Anterior cingulate cortex (tissue), 58 donors: ENCODE data around the gene ADK.
"Not testable (repeated sequence)": the region's sequence is repeated elsewhere in the genome, so short reads cannot be mapped to it uniquely, and the experiment has no call there.

Experiments
- DNase-seq, 58 donors: peaks; one replicate each; lab custom pipeline; 2025; lab: John Stamatoyannopoulos, UW

Gene ADK

DNA sequence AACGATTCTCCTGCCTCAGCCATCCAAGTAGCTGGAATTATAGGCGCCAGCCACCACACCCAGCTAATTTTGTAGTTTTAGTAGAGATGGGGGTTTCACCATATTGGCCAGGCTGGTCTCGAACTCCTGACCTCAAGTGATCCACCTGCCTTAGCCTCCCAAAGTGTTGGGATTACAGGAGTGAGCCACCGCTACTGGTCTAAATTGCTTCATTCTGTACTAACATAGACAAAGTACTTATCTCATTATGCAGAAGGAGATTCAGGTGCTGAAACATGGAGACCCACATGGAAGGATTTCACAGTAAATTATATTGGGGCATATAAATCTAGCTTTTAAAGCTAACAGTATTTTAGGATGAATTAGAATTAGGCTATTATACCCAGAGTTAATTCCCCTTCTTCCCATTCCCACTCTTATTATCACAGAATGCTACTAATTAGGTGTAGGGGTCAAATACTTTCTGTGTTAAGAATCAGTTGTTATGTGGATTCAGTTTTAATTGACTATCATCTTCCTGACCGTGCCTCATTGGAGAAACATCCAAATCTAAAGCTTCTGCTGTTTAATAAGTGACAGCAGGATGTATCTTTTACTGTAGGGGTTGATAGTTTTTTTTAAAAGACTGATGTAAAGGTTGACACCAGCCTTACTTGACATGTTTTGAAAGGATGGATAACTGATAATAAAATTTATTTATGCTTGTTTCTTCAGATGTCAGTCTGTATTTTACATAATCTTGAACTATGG is 27.2 kb downstream of the ADK start:
- DNase-seq: no peak

DNA sequence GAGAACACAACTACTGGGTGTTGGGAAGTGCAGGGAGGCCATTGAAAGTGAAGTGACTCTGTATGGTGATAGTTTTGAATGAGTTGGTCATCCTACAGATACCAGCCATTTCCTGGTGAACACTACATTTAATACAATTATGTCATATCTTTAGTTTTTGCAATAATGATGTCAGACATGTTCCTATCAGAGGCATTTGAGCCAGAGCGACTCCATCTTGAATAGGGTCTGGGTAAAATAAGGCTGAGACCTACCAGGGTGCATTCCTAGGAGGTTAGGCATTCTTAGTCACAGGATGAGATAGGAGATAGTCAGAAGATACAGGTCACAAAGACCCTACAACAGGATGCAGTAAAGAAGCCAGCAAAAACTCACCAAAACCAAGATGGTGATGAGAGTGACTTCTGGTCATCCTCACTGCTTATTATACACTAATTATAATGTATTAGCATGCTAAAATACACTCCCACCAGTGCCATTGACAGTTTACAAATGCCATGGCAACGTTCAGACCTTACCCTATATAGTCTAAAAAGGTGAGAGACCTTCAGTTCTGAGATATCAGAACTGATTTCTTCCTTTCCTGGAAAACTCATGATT is 28.2 kb downstream of the ADK start:
- no peak for DNase-seq

DNA sequence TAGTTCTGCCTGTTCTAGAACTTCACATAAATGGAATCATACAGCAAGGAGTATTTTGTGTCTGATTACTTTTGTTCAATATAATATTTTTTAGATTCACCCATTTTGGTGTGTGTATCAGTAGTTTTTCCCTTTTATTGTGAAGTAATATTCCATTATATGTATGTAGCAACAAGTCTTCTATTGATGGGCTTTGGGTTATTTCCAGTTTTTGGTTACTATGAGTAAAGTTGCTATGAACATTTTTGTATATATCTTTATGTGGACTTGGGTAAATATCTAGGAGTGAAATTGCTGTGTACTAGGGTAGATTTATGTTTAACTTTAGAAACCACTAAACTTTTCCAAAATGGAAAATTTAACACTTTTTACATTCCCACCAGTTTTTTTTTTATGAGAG is 35.7 kb downstream of the ADK start:
- no peak for DNase-seq

DNA sequence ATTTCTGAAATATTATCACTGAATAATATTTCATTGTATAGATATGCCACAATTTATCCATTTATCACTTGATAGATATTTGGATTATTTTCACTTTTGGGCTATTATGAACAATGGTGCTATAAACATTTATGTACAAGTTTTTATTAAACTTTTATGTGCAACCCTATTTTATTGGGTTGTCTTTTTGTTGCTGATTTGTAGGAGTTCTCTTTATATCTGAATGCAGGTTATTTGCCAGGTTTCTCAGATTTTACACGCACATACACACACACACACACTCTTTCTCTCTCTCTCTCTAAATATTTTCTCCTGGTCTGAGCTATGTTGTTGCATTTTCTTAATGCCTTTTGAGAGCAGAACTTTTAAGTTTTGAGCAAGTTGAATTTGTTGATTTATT is 36.2 kb downstream of the ADK start:
- no peak for DNase-seq

DNA sequence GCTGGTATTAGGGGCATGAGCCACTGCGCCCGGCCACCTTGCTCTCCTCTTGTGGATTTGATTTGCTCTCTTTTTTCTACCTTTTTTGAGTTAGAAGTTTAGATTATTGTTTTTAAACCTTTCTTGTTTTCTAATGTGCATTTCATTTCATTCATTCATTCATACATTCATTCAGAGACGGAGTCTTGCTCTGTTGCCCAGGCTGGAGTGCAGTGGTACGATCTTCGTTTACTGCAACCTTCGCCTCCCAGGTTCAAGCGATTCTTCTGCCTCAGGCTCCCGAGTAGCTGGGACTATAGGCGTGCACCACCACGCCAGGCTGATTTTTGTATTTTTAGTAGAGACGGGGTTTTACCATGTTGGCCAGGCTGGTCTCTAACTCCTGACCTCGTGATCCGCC is 37.6 kb downstream of the ADK start:
- DNase-seq: not testable (repeated sequence)

DNA sequence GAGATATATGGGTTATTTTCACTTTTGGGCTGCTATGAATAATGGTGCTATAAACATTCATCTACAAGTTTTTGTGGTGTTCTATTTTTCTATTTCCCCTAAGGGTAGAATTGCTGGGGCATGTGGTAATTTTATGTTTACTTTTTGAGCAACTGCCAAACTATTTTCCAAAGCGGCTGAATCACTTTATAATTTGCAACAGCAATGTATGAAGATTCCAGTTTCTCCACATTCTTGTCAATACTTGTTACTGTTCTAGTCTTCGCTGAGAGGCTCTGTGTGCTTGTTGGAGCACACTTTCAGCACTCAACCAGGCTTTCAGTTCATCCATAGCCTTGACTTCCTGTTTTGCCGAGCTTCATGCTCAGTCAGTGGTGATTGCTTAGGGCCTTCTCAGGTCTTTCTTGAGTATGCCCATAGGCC is 39.0 kb downstream of the ADK start:
- DNase-seq: no peak

DNA sequence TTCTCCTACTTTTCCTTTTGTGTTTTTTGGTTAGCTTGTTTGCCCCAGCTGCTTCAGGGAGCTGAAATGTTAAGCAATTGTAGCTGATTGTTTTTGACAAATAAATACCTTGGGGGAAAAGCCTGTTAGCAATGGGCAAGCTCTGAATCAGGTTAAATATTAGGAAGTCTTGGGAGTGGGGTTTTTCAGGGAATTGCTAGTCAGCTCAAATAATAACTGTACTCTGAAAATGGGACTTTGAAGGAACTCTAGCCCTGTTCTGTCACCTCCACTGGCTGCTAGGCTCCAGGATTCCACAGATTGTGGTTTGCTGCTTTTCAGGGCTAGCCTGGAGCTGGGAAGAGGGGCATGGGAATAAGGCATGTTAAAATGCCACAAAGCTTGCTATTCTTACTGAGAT is 39.5 kb downstream of the ADK start:
- DNase-seq: no peak

DNA sequence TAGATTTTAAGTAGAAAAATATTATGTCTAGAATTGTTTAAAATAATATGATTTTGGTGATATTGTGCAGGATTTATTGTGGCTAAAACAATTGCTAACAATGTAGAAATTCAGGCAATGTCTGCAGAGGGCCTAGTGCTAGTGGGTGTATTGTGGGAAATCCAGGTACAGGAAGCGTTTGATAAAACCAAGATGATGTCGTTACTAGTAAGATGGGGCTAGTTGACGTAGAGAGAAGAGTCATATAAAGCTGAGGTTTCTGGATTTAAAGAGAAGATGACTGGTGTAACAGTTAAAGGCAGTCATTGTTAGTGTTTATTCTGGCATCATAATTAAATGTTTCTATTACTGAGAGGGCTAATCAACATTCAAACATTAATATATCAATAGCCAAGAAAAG is 43.5 kb downstream of the ADK start:
- DNase-seq: no peak

DNA sequence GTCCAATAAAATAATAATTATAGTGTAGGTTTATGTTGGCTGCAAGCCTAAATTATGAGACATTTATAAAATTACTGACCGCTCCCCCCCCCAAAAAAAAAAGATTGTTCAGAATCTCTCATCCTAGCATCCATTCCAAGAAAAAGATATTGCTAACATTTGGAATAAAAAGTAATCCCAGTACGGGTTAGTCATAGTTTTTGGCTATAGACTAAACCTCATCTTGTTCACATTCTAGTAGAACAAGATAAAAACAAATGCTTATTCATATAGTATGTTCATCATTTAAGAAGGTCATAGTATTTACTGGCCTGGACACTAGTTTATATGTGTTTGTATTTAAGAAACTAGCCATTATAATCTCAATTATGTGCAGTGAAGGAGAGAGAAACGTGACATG is 44.0 kb downstream of the ADK start:
- DNase-seq: no peak

DNA sequence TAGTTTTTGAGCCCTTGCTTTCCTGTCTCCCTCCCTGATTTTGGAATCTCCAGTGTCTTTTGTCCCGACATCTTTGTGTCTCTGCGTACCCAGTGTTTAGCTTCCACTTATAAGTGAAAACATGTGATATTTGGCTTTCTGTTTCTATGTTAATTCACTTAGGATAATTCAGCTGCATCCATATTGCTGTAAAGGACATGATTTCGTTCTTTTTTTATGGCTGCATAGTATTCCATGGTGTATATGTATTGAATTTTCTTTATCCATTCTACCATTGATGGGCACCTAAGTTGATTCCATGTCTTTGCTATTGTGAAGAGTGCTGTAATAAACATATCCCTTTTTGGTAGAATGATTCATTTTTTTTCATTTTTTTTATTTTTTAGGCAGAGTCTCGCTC is 48.3 kb downstream of the ADK start:
- no peak for DNase-seq

DNA sequence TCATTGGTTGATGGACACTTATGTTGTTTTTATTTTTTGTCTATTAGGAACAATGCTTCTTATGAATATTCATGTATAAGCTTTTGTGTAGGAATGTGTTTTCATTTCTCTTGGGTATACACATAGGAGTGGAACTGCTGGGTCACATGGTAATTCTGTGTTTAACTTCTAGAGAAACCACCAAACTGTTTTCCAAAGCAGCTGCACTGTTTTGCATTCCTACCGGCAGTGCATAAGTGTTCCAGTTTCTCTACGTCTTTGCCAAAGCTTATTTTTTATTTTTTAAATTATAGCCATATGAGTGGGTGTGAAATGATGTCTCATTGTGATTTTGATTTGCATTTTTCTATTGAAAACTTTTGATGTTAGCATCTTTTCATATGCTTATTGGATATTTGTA is 51.3 kb downstream of the ADK start:
- no peak for DNase-seq

DNA sequence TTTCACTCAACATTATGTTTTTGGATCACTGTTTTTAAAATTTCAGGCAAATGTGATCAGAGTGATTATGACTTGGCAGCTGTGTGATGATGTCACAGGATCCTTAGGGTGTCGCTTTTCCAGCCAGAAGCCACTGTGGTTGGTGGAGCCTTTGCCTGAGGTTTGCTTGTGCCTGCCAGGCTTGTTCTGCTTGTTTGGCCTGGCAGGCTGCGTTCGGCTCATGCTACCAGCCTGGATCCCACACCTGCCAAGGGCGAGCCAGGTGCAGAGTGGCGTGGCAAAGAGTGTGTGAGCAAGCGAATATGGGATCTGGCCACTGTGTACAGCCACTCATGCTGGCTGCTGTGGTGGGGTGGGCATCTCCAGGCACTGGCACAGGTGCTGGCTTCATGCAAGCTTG is 55.7 kb downstream of the ADK start:
- no peak for DNase-seq

DNA sequence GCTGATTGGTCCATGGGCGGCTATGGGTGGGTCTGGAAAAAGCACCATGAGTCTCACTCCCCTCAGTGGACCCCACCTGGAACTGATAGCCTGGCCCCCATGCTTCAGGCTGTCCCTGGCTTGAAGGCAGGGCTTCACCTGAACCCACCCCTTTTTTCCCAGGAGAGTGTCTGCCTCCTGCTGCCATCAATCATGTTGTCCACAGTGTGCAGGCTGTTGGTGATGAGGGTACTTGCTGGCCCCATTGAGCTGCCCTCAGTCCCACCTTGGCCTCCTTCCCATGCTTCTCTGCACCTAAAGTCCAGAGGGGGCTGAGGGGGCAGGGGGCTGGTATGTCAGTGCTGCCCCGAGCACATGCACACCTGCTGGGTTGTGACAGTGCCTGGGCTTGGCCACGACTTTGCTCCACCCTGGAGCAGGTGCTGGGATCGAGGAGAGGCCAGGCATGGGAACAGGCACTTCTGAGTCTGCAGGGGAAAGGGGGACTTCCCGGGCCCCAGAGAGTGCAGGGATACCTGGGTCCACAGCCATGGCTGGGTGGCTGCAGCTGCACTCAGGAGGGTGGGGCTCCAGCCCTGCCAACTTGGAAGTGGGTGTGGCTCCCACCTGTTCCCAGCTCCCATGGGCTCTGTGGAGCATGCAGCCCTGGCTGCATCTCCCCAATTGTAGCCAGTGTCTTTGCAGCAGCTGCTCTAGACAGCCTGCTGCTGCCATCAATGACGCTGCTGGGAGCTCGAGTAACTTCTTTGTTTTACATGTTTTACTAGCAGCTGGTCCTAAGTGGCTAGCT is 56.9 kb downstream of the ADK start:
- DNase-seq: no peak

DNA sequence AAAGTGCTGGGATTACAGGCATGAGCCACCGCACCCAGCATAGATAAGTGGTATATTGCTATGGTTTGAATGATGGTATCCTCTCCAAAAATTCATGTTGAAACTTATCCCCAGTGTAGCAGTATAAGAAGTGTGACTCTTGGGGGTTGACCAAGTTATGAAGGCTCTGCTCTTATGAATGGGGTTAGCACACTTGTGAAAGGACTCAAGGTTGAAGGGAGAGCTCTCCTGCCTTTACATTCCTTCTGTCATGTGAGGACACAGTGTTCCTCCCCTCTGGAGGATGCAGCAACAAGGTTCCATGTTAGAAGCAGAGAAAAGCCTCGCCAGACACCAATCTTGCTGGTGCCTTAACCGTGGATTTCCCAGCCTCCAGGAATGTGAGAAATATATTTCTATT is 58.0 kb downstream of the ADK start:
- DNase-seq: no peak

DNA sequence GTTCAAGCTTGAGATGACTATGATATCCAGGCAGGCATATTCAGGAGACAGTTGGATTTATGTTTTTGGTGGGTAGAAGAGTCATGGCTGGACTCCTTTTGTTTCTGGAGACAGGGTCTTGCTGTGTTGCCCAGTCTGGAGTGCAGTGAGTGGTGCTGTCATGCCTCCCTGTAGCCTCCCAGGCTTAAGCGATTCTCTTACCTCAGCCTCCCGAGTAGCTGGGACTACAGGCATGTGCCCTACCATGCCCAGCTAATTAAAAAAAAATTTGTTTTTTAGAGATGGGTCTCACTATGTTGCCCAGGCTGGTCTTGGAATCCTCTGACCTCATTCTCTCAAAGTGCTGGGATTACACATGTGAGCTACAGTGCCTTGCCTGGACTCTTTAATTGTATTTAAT is 62.0 kb downstream of the ADK start:
- DNase-seq: no peak

DNA sequence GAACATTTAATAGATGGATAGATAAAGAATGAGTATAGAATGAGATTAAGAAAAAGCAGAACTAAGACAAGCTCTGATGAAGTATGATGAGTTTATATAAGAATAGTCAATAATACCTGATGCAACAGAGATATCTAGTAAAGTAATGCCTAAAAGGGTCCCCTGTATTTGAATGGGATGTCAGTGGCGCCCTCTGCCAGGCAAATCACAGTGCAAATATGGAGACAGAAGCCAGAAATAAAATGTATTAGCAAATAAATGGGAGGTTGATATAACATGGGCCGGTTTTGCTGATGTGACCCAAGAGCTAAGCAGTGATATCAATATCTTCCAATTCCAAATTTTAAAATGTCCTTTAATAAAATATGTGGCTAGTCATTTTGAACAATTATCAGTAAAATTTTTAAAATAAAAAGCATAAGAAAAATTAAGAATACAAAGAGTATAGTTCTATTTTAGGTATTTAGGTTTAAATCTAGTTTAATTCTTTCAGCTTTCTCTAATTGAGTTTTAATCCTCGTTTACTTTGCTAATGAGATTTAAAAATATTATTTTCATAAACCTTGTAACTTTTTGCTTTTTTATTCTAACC is 62.6 kb downstream of the ADK start:
- peak in 1 of 58 donors; percentile 2 for DNase-seq

DNA sequence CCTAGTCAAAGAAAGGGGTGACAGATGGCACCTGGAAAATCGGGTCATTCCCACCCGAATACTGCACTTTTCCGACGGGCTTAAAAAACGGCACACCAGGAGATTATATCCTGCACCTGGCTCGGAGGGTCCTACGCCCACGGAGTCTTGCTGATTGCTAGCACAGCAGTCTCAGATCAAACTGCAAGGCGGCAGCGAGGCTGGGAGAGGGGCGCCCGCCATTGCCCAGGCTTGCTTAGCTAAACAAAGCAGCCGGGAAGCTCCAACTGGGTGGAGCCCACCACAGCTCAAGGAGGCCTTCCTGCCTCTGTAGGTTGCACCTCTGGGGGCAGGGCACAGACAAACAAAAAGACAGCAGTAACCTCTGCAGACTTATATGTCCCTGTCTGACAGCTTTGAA is 66.1 kb downstream of the ADK start:
- not testable (repeated sequence) for DNase-seq

DNA sequence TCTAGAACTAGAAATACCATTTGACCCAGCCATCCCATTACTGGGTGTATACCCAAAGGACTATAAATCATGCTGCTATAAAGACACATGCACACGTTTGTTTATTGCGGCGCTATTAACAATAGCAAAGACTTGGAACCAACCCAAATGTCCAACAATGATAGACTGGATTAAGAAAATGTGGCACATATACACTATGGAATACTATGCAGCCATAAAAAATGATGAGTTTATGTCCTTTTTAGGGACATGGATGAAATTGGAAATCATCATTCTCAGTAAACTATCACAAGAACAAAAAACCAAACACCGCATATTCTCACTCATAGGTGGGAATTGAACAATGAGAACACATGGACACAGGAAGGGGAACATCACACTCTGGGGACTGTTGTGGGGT is 71.4 kb downstream of the ADK start:
- not testable (repeated sequence) for DNase-seq

DNA sequence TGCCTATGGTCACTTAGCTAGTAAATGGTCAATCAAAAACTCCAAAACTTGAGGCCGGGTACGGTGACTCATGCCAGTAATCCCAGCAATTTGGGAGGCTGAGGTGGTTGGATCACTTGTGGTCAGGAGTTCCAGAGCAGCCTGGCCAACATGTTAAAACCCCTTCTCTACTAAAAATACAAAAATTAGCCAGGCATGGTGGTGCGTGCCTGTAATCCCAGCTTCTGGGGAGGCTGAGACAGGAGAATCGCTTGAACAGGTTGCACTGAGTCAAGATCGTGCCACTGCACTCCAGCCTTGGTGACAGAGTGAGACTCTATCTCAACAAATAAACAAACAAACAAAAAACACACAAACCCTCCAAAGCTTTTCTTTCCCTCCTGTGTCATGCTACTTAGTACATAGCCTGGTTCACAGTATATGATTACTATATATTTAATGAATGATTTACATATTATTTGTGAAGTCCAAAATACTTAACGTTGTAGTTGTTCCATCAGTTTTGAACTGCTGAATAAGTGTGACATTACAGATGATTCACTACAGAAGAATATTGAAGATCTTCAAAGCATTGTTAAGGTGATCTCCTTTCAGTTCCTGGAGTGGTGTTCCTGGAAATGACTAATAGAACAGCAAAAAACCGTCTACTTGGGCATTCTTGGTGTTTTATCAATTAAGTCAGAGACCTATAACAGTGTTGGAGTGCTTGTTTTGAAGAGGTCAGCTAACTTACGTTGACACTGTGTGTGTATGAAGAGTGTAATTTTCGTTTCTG is 72.9 kb downstream of the ADK start:
- DNase-seq: no peak

DNA sequence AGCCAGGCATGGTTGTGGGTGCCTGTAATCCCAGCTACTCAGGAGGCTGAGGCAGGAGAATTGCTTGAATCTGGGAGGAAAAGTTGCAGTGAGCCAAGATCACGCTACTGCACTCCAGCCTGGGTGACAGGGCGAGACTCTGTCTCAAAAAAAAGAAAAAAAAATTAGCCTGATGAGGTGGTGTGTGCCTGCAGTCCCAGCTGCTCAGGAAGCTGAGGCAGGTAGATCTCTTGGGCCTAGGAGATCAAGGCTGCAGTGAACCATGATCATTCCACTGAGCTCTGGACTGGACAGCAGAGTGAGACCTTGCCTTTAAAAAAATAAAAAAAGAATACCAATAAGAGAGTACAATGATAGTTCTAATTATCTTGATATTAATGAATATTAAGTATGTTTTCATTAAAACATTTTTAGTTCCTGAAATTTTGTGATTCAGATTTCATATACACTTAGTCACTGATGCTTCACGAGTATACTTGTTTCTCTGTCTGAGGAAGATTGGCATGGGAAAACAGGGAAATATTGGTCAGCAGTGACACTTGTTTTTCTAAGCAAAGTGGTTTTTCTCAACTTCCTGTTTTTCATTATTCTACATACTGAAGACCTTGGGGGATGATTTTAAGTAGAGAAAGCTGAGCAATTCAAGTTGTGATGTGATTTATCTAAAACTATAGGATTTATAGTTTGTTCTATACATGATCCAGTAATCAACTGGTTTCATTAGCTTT is 76.8 kb downstream of the ADK start:
- no peak for DNase-seq
